ENCODE results near the gene AIRE. TPM values are rescaled to one million over a fixed set of nuclear protein-coding genes. Genes with fewer than 3 reads are reported as not detected.

The AIRE gene
- total RNA-seq, 4 donors from 2014 or later = 0.12 TPM; not detected in 3

- TF ChIP-seq, protein P1, sequence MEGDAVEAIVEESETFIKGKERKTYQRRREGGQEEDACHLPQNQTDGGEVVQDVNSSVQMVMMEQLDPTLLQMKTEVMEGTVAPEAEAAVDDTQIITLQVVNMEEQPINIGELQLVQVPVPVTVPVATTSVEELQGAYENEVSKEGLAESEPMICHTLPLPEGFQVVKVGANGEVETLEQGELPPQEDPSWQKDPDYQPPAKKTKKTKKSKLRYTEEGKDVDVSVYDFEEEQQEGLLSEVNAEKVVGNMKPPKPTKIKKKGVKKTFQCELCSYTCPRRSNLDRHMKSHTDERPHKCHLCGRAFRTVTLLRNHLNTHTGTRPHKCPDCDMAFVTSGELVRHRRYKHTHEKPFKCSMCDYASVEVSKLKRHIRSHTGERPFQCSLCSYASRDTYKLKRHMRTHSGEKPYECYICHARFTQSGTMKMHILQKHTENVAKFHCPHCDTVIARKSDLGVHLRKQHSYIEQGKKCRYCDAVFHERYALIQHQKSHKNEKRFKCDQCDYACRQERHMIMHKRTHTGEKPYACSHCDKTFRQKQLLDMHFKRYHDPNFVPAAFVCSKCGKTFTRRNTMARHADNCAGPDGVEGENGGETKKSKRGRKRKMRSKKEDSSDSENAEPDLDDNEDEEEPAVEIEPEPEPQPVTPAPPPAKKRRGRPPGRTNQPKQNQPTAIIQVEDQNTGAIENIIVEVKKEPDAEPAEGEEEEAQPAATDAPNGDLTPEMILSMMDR (IDR thresholded peaks at IDR 0.05) = no peak
- DNase-seq (ENCODE audit: low spot score) (no peak), ATAC-seq (ENCODE audit: low FRiP score) (no peak)
Measured at GRCh38 chr21:44322621-44323325, 37.1 kb downstream of the AIRE start.

- DNase-seq (ENCODE audit: low spot score) (no peak), ATAC-seq (ENCODE audit: low FRiP score) (no peak)
- TF ChIP-seq, protein P1 (IDR thresholded peaks at IDR 0.05) = no peak
Measured at GRCh38 chr21:44323591-44323990, 37.9 kb downstream of the AIRE start.

DNA sequence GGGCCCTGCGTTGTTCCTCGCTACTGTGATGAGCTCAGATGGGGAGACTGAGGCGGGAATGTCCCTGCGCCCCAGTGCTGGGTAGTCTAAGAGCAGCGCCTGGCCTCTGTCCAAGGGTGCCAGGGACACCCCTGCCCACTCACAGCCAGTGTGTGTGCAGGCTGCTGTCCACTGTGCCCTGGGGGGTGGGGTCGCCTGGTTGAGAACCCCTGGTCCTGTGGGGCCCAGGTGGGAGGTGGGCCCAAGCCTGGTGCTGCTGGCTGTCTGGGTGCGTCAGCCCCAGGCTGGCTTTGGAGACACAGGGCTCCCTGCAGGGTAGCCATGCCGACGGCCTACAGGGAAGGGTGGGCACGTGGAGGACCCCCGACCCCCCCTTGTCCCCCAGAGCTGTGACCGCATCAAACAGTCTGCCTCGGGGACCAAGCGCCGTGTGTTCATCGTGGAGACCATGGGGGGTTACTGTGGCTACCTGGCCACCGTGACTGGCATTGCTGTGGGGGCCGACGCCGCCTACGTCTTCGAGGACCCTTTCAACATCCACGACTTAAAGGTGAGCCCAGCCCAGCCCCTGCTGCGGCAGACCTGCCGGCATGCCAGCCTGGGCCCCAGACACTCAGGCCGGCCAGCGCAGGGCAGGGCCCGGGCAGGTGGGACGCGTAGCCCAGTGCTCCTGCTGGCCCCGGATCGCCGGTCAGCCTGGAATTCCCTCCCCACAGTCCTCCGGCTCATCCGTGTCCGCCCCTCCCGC lies 38.6 kb downstream of the AIRE start:
- DNase-seq (ENCODE audit: low spot score) (no peak), ATAC-seq (ENCODE audit: low FRiP score) (no peak)
- TF ChIP-seq, protein P1 (IDR thresholded peaks at IDR 0.05) = no peak

- ATAC-seq (ENCODE audit: low FRiP score) = no peak
- TF ChIP-seq, protein P1 (IDR thresholded peaks at IDR 0.05) = no peak
- DNase-seq (ENCODE audit: low spot score) = no peak
Measured at GRCh38 chr21:44324854-44325107, 39.1 kb downstream of the AIRE start.

DNA sequence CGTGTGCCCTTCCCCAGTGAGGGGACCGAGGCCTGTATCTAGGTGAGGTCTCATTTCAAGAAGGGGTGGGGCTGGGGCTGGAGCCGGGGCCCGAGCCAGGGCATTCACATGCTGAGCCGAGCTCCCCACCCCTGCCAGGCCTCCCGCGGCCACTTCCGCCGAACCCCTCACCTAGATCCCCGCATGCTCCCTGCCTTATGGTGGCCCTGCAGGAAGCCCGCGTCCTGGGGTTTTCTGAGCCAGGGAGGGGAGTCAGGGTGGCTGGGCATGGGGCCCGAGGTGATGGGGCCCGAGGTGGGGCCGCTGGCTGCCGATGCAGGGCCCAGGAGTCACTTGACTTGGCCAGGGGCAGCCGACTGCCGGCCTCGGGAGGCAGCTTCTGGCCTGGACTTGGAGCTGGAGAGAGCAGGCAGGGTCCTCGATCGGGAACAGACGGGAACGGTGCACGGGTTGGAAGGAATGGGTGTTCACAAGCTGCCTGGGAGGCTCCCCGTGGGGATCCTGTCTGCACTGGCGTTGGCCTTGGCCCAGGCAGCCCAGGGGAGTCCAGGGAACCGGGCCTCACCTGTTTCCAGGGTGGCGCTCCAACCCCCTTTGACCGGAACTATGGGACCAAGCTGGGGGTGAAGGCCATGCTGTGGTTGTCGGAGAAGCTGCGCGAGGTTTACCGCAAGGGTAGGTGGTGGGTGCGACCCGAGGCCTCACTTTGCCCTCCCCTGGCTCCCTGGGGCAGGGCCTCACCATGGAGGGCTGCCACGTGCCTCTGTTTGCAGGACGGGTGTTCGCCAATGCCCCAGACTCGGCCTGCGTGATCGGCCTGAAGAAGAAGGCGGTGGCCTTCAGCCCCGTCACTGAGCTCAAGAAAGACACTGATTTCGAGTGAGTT lies 40.0 kb downstream of the AIRE start:
- DNase-seq (ENCODE audit: low spot score) (no peak), ATAC-seq (ENCODE audit: low FRiP score) (no peak)
- TF ChIP-seq, protein P1 (IDR thresholded peaks at IDR 0.05) = no peak

GRCh38 chr21:44326272-44326647 lies 40.6 kb downstream of the AIRE start:
- no peak for DNase-seq (ENCODE audit: low spot score)
- ATAC-seq (ENCODE audit: low FRiP score) = no peak
- TF ChIP-seq, protein P1 (IDR thresholded peaks at IDR 0.05) = no peak

All from omental fat pad (tissue), 4 donors.